Hepatocyte (in vitro differentiated cells): ENCODE data around the gene LTN1. TPM values are rescaled to one million over a fixed set of nuclear protein-coding genes. Genes with fewer than 3 reads are reported as not detected.
"Not testable (repeated sequence)": the region's sequence is repeated elsewhere in the genome, so short reads cannot be mapped to it uniquely, and the experiment has no call there.

ENCODE experiments used
- DNase-seq: peaks from one replicate; pipeline ENCODE4 v3.0.0-alpha.2; 2016; ENCODE audit warnings: low spot score
- H2AFZ ChIP-seq: fragments of 200-600 bp; sonication (generic); 2 replicates; pipeline ENCODE4 v1.6.0; 2016; ENCODE audit warnings: antibody characterized with exemption, mild to moderate bottlenecking
- H3K27ac ChIP-seq: fragments of 200-600 bp; sonication (generic); 2 replicates; pipeline ENCODE4 v1.5.1; 2016; ENCODE audit warnings: mild to moderate bottlenecking
- H3K27me3 ChIP-seq: fragments of 200-600 bp; sonication (generic); 2 replicates; pipeline ENCODE4 v1.6.1; 2016
- H3K36me3 ChIP-seq: fragments of 200-600 bp; sonication (generic); replicated peaks from 2 replicates; pipeline ENCODE4 v1.5.1; 2016; ENCODE audit warnings: low read depth; ENCODE audit not compliant: insufficient read depth
- H3K4me1 ChIP-seq: fragments of 200-600 bp; sonication (generic); 2 replicates; pipeline ENCODE4 v1.5.1; 2016; ENCODE audit warnings: mild to moderate bottlenecking, moderate library complexity; ENCODE audit not compliant: insufficient read depth
- H3K4me2 ChIP-seq: fragments of 200-600 bp; sonication (generic); 2 replicates; pipeline ENCODE4 v1.6.0; 2016
- H3K4me3 ChIP-seq: fragments of 200-600 bp; sonication (generic); 2 replicates; pipeline ENCODE4 v1.5.1; 2016; ENCODE audit warnings: mild to moderate bottlenecking
- H3K79me2 ChIP-seq: fragments of 200-600 bp; sonication (generic); 2 replicates; pipeline ENCODE4 v1.6.0; 2017; ENCODE audit warnings: mild to moderate bottlenecking
- H3K9me2 ChIP-seq: fragments of 200-600 bp; sonication (generic); replicated peaks from 2 replicates; pipeline ENCODE4 v1.6.0; 2017; ENCODE audit warnings: mild to moderate bottlenecking; ENCODE audit not compliant: insufficient read depth
- H3K9me3 ChIP-seq: fragments of 200-600 bp; sonication (generic); 2 replicates; pipeline ENCODE4 v1.5.1; 2016; ENCODE audit warnings: low read depth, mild to moderate bottlenecking
- H4K20me1 ChIP-seq: fragments of 200-600 bp; sonication (generic); 2 replicates; pipeline ENCODE4 v1.6.0; 2016; ENCODE audit warnings: mild to moderate bottlenecking; ENCODE audit not compliant: insufficient read depth, poor library complexity, severe bottlenecking
- CTCF ChIP-seq: fragments of 200-600 bp; sonication (generic); IDR thresholded peaks from 2 replicates; pipeline ENCODE4 v1.5.1; 2016; ENCODE audit warnings: antibody characterized with exemption, mild to moderate bottlenecking; ENCODE audit not compliant: poor library complexity
- EZH2 ChIP-seq: fragments of 200-600 bp; sonication (generic); IDR thresholded peaks from 2 replicates; pipeline ENCODE4 v1.6.1; 2016; ENCODE audit warnings: antibody characterized with exemption, mild to moderate bottlenecking, borderline replicate concordance
- EZH2phosphoT487 ChIP-seq: fragments of 200-600 bp; sonication (generic); IDR thresholded peaks from one replicate; pipeline ENCODE4 v1.6.1; 2018; ENCODE audit warnings: antibody characterized with exemption, mild to moderate bottlenecking, low read depth, moderate library complexity; ENCODE audit not compliant: unreplicated experiment, severe bottlenecking
- WGBS: methylation state at CpG from one replicate; pipeline ENCODE4 v1.1.6; 2016; ENCODE audit warnings: low lambda C conversion rate; ENCODE audit errors: missing lambda C conversion rate; 5-methylcytosine and 5-hydroxymethylcytosine counted together
- polyA plus RNA-seq: library from polyadenylated mRNA; unstranded; fragments of >200 nt; fragmentation: Nextera tagmentation; extraction: Ambion mirVana; gene quantifications from 2 replicates; pipeline ENCODE4 v1.2.1, GENCODE V29; 2016
- total RNA-seq: library from RNA; depleted of rRNA; stranded (reverse); fragments of >200 nt; gene quantifications from 2 replicates; pipeline ENCODE4 v1.2.3, GENCODE V29; 2014

LTN1 gene
- total and polyA plus RNA-seq, 2 experiments from 2014 or later, result 9.7 to 35.8 TPM

DNA sequence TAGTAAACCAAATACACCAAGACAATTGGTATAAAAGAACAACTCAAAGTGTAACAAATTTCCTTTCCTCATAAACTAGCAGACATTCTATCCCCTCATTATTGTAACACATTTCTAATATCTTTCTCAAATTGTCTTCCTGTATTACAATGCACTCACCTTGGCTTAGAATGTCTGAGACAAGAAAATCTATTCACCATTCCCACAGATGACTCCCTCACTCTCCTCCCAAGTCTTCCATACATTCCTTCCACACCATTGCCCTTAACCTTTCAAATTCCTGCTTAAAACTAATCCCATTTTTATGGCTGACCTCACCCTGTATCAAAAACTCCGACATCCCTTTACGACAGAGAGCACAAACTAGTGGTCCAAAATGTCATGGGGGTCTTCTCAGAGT is 56.0 kb downstream of the LTN1 start:
- Histone ChIP-seq H3K27me3 (no peaks in the 10 kb centered on the region), H3K4me2 (no peak overlapping the region), H3K9me3 (no peaks in the 10 kb centered on the region), H2AFZ (no peak overlapping the region), H3K4me3 (no peak overlapping the region), H4K20me1 (no peaks in the 10 kb centered on the region), H3K9me2 (no peaks in the 10 kb centered on the region), H3K4me1 (no peaks in the 10 kb centered on the region), H3K27ac (no peak overlapping the region), H3K36me3 (no peaks in the 10 kb centered on the region), H3K79me2 (no peaks in the 10 kb centered on the region)
- DNase-seq, result no peak
- TF ChIP-seq EZH2 (no peak), CTCF (no peak), EZH2phosphoT487 (no peak)
- 82% methylated on average over 2 of the region's 2 CpGs for WGBS

DNA sequence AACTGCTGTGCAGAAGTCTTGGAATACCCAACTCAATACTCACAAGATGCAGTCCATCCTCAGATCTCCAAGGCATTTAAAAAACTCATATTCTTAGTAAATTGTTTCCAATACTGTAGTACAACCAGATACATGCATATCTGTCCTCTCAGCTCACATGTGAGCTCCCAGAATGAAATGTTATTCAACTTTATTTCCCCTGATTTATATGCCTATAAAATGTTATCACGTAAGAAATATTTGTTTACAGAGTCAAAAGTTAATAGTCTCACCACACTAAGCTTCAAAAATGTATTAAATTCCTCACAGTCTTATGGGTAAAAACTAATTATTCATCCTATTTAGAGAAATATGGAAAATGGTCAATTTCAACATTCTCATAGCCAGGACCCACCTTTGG is 56.6 kb downstream of the LTN1 start:
- no peaks in the 10 kb centered on the region for H3K9me3 ChIP-seq
- WGBS, result 72% methylated on average over 1 of the region's 1 CpG
- H3K9me2 ChIP-seq, result no peaks in the 10 kb centered on the region
- H2AFZ ChIP-seq, result no peak overlapping the region
- no peak overlapping the region for H3K4me3 ChIP-seq
- H3K27me3 ChIP-seq, result no peaks in the 10 kb centered on the region
- no peak overlapping the region for H3K27ac ChIP-seq
- no peak for DNase-seq
- no peaks in the 10 kb centered on the region for H4K20me1 ChIP-seq
- no peaks in the 10 kb centered on the region for H3K79me2 ChIP-seq
- TF ChIP-seq CTCF (no peak), EZH2phosphoT487 (no peak)
- H3K4me1 ChIP-seq, result no peaks in the 10 kb centered on the region
- H3K4me2 ChIP-seq, result no peak overlapping the region
- peaks cover 3% of the 10 kb centered on the region for H3K36me3 ChIP-seq

GRCh38 chr21:28932717-28933116 is 60.0 kb downstream of the LTN1 start:
- Histone ChIP-seq H2AFZ (no peak overlapping the region), H3K4me2 (no peak overlapping the region), H4K20me1 (no peaks in the 10 kb centered on the region), H3K36me3 (peaks cover 3% of the 10 kb centered on the region), H3K4me3 (no peak overlapping the region), H3K27ac (no peak overlapping the region), H3K9me3 (no peaks in the 10 kb centered on the region), H3K27me3 (no peaks in the 10 kb centered on the region), H3K79me2 (no peaks in the 10 kb centered on the region), H3K9me2 (no peaks in the 10 kb centered on the region), H3K4me1 (peaks cover 6% of the 10 kb centered on the region)
- 70% methylated on average over 2 of the region's 2 CpGs for WGBS
- DNase-seq, result no peak
- TF ChIP-seq EZH2phosphoT487 (no peak), CTCF (no peak), EZH2 (no peak)

DNA sequence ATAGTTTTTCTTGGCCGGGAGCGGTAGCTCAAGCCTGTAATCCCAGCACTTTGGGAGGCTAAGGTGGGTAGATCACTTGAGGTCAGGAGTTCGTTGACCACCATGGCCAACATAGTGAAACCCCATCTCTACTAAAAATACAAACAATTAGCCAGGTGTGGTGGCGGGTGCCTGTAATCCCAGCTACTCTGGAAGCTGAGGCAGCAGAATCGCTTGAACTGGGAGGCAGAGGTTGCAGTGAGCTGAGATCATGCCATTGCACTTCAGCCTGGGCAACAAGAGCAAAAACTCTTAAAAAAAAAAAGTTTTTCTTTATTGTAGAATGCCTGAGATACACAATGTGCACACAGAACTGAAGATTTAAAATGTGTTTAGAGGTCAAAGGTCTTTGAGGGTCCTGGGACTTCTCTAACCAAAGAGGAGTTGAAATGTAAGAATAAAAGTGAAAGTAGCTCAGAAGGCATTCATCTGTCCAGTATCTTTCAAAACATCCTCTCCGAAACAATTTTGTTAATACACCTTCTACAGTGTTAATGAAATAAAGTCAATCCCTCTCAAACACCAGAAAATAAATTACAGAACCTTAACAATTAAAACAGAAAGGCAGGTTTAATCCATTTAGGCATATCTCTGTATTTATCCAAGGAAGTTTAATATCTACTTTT is 60.8 kb downstream of the LTN1 start:
- not testable (repeated sequence) for H4K20me1 ChIP-seq, DNase-seq, H2AFZ ChIP-seq, H3K79me2 ChIP-seq, H3K27ac ChIP-seq, H3K36me3 ChIP-seq, H3K4me3 ChIP-seq, H3K4me2 ChIP-seq, H3K27me3 ChIP-seq, H3K4me1 ChIP-seq, H3K9me2 ChIP-seq, H3K9me3 ChIP-seq
- WGBS, result 93% methylated on average over 6 of the region's 6 CpGs
